Activated CD8-positive, alpha-beta memory T cell treated with anti-CD3 and anti-CD28 coated beads for 36 hours (primary cell): ENCODE measurements around the gene DMRT2. TPM values are rescaled to one million over a fixed set of nuclear protein-coding genes. Genes with fewer than 3 reads are reported as not detected.

Experiments
- CTCF ChIA-PET: fragments of 350-600 bp; sonication (Branson Sonifier 250); formaldehyde crosslinking; loops from one replicate; lab custom pipeline; 2021; ENCODE audit warnings: antibody characterized with exemption; lab: Charles Lee
- POLR2A ChIA-PET: fragments of 350-600 bp; sonication (Branson Sonifier 250); formaldehyde crosslinking; loops from one replicate; lab custom pipeline; 2021; ENCODE audit warnings: antibody characterized with exemption; lab: Charles Lee
- total RNA-seq, 2 experiments: library from RNA; stranded (reverse); gene quantifications; one replicate each; pipeline ENCODE4 v1.2.3, GENCODE V29; 2021

The DMRT2 gene
- total RNA-seq, 2 experiments from 2014 or later: not detected

DNA sequence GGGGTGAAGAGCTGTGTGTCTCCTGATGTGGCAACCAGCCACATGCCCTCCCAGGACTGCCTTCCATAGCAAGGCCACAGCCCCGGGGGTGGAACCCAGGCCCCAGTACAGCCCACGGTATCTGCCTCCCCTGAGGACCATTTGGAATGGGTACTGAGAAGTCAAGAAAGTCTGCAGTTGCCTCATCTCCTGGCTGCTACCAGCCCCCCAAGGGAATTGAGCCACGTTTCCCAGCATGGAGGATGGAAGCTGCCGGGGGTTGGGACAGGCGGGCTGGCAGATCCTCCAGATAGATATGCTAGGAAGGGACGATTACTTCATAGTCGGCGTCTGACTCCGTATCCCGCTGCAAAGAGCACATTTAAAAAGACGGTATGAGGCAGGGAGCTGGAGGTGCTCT, 5.5 kb upstream of the DMRT2 start:
- CTCF ChIA-PET: no interaction called here
- POLR2A ChIA-PET: no interaction called here

DNA sequence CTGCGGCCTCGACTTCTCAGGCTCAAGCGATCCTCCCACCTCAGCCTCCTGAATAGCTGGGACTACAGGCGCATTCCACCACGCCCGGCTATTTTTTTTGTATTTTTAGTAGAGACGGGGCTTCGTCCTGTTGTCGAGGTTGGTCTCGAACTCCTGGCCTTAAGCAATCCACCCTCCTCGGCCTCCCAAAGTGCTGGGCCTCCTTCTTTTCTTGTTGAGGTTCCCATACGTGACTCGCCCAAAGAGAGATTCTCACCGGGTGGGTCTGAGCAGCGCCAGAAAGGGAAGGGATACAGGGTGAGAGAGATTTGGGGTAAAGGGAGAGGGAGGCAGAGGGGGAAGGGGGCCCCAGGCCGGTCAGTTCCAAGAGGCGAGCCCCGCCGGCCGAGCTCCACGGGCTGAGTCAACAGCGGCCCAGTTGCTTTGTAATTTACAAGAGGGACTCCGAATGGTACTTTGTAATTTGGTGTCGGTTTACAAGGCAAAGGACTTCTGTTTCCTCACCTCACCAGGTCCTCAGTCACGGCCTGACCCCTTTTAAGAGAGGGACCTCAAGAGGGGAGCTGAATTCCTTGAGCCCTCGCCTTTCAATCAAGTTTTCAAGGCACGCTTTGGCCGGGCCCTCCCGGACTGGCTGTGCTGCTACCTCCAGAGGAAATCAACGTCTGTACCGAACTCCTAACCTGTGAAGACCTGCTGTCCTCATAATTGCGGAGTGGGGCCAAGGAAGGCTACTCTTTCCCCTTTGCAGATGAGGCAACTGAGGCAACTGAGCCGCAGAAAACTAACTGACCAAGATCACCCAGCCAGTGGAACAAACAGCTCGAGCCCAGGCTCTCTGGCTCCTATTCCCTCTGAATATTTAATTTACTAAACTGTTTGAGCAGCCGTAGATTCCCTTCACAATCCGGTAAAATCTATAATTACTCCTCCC, 3.3 kb upstream of the DMRT2 start:
- POLR2A ChIA-PET: no interaction called here
- CTCF ChIA-PET: no interaction called here

DNA sequence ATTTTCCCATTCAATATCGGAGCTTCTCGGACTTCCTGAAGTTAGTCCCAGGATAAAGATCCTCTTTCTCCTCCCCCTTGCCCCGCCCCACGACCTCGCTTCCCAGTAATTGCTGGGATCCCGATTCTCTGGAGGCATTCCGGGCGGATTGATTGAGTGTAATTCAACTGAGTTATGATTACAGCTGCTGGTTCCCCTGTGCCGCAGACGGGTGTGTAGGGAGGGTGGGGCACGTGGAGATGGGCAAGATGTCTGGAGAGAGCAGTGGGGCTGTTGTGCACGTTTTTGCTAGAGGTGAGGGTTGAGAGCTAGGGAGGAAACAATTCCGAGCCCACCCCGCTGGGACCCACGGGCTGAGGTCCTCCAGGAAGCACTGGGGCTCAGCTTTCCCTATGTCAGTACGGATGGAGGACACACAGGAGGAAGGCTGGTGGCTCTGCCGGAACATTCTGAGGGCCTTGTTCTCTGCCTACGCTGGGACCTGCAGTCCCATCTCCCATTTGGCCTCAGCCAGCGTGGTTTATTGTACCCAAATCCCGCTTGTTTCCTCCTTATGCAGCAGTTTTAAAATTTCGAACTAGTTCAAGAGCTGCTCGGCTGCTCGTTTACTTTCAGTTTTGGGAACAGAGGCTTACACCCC, 2.4 kb upstream of the DMRT2 start:
- CTCF ChIA-PET: no interaction called here
- POLR2A ChIA-PET: no interaction called here

DNA sequence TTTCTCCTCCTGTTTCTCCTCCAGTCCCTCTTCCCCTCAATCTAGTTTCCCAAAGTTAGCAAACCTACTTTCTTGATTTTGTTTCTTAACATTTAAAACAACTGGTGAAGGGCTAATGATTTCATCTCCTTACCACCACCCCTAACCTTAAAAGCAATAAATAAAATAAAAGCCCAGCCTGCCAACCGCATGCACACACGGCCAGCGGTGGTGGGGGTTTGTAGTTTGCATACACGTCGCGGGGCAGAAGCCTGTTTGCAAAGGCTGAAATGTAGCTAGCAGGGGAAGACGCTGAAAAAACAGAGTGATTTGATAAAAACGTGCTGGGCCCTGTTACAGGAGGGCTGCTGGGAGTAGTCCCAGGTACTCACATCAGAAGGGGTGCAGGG, 1.9 kb upstream of the DMRT2 start:
- CTCF ChIA-PET: no interaction called here
- POLR2A ChIA-PET: no interaction called here

DNA sequence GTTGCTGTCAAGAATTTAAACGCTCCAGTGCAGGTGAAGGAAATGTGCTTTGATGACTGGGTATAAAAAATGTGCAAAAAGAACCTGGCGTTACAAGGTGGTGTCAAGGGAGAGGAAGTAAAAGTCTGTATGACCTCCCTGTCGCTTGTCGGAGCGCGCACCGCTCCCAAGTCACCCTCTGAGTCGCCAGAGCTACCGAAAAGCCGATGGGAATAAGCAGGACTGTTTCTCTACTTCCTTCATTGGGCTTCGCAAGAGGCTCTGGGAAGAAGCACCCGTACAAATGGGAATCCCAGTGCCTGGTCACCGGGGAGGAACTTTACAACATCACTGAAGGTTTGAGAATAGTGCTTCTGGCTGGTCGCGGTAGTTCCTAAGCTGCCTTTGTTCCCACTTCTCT, 1.3 kb upstream of the DMRT2 start:
- CTCF ChIA-PET: no interaction called here

DNA sequence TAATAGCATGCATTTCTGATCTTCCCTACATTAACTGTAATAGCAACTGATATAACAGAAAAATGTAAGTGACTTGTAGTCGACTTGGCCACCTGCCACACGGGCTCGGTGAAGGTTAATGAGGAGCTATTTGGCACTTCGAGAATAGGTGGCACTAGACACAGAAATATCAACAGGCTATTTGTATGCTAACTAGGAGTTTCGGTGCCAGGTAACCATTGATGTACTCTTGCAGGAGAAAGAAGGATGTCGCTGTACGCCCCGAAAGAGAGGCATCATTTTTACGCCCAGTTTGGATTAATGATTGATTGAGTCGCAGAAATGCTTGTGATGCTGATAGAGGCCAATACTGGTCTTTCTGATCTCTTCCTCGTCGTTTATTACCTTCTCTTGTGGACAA, 516 bp upstream of the DMRT2 start:
- ChIA-PET CTCF (interaction anchor here (0.6 to 0.7 kb wide), 2 partner anchors 56 to 79 kb away, joined by 3 to 7 read pairs; no protein-coding TSS in a partner anchor), POLR2A (no interaction called here)

More for the DNA sequence above, 1.3 kb upstream of the DMRT2 start:
- POLR2A ChIA-PET: no interaction called here

DNA sequence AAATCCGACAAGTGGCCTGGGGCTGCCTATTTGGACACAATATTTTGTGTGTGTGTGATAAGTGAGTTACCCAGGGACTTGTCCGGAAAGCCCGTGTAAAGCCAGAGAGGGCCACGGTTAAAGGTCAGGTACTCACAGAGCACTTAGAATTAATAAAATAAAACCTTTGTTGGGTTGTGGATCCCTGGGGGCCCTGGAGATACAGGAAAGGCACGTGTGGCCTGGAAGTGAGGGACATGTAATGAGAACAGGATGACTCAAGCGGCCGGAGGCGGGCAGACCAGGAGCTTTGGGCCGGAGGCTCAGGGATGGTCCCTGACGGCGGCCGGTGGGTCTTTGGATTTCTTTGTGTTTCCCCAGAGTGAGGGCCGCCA, 1.0 kb downstream of the DMRT2 start:
- ChIA-PET POLR2A (no interaction called here), CTCF (no interaction called here)

DNA sequence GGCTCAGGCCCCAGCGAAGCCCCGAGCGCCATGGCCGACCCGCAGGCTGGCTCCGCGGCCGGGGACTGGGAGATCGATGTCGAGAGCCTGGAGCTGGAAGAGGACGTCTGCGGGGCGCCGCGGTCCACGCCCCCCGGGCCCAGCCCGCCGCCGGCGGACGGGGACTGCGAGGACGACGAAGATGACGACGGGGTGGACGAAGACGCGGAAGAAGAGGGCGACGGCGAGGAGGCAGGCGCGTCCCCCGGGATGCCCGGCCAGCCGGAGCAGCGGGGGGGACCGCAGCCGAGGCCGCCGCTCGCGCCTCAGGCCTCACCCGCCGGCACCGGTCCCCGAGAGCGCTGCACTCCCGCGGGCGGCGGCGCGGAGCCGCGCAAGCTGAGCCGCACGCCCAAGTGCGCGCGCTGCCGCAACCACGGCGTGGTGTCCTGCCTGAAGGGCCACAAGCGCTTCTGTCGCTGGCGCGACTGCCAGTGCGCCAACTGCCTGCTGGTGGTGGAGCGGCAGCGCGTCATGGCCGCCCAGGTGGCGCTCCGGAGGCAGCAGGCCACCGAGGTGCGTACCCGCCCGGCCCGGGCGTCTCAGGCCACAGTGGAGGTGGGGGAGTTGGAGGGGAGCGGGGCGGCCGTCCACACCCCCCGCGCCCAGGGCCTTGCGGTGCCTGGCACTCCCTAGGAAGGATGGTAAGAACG, 1.6 kb downstream of the DMRT2 start:
- ChIA-PET CTCF (no interaction called here), POLR2A (no interaction called here)

DNA sequence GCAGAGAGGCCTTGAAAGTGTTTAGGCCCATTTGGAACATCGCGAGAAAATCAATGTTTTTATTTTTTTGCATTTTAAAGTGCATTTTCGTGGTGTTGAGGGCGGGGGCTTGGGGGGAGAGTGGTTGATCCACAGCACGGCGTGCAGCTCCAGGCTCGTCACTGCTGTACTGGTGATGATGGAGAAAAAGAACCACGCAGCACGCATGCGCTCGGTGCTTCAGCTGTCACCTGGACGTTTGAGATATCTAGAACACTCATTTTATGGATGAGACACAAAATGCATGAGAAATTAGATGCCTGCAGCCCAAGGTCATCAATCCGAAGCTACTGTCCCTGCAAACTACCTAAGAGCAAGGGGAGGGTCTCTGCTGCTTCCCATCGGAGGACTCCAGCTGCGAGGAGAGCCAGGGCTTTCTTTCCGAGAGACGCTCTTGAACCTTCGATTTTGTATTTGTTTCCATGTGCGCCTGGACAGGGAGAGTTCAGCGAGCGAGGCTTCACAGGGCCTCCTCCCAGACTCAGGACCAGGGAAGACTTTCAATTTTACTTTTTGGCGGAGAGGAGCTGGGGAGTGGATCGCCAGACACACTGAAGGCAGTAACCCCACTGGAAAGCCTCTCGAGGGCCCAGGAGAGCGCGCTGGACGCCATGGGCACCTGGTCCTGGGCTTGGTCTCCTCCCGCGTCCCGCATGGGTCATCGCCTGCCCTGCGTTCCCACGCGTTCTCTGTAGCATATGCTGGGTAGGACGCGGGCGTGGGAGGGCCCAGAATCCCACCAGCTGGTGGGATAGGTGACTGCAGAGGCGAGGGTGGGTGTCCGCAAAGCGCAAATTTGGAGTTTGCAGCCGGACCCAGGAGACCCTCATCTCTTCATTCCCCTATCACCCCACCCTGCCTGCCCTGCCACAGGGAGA, 2.5 kb downstream of the DMRT2 start:
- CTCF ChIA-PET: no interaction called here
- POLR2A ChIA-PET: no interaction called here

DNA sequence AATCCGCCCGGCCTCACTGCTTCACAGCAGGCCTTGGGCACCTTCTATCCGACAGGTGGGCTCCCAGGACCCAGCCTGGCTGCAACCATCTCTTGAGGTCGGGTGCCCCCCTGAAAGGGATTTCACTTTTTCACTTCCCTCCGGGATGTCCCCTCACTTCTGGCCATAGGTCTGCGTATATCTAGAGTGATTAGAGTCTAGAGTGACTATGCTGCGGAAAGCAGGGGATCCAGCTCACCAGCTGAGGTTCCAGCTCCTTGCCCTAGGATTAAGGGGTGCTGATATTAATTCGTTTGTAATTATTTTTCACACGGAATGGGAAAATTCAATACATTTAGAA, 3.1 kb downstream of the DMRT2 start:
- ChIA-PET CTCF (no interaction called here), POLR2A (no interaction called here)

DNA sequence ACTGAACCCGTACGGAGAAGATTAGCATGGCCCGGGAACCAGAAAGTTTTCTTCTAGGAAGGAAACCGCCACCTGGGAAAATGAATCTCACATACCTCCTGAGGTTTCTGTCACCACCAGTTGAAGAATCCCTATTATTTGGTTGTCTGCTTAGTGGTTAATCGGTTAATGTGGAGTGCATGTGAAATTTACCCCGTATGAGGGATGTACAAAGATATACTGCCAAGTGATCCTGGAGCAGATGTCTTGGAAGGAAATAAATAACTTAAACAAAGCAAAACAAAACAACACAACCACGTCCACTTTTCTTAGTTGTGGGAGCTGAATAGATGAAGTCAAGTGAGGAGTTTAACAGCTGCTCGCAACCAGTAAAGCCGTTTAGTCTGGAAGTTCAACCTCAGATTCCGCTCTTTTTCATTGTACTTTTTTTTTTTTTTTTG, 3.8 kb downstream of the DMRT2 start:
- POLR2A ChIA-PET: no interaction called here

DNA sequence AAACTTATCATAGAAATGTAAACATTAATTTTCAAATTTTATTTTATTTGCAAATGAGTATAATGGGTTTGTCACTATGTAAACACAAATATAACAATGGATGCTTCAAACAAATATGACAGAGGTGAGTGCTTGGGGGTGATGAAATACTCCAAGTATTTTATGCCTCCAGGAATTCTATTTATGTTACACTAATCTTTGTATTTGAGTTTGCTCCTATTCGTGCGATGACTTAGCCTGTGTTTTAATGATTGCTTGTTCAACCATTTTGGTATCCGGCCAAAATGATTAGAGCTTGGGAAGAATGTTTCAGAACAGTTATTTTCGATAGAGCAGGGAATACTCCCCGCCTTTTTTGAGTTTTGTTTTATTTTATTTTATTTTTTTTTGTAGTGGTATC, 5.0 kb downstream of the DMRT2 start:
- CTCF ChIA-PET: no interaction called here
- POLR2A ChIA-PET: no interaction called here

More for the DNA sequence above, 3.8 kb downstream of the DMRT2 start:
- CTCF ChIA-PET: no interaction called here

DNA sequence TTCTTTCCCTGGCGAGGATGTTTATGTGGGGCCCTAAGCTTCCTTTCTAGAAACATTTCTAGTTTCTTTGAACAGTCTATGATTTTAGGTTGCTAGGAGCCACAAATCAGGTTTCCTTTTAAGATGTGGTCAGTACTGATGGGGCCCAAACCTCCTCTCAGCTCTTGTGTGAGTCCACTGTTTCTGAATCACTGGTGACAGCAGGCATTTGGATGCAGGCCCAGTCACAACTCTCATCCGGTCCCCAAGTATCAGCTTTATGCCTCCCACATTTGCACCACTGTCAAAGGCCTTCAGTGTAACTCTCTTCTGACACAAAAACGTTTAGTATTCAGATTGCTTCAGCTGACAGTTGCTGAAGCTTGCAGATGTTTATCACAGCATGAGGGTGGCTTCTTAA, 7.8 kb downstream of the DMRT2 start:
- CTCF ChIA-PET: interaction anchor here (1.1 kb wide), 1 partner anchor 13 kb away, joined by 4 read pairs; no protein-coding TSS in a partner anchor
- POLR2A ChIA-PET: no interaction called here

DNA sequence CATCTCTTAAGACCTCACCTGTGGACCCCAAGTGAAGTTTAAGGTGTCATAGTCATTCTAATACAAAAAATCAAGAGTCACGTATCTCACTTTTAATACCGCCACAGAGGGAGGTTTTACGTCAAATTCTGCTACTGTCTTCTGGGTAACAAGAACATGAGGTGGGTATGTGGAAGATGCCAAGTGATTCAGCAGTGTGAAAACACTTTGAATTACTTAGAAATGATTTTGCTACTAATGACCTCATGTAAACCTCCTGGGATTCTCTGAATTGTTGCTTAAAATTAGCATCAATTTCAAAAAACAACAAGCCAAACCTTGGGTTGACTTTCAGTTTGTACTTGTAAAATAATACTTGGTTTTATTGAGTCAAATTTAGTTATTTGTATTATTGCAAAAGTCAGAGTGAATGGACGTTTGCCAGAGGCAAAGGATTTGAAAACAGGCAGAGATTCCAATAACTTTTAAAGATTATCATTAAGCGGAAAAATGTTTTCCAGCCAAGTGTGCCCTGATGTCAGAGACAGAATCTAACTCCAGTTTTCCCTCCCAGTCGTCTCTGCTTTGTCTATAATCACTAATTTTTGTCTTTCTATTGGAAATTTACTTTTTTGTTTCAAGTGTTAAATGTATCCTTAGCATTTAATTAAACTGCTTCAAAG, 8.8 kb downstream of the DMRT2 start:
- ChIA-PET CTCF (interaction anchor here (1.1 kb wide), 1 partner anchor 12 kb away, joined by 4 read pairs; no protein-coding TSS in a partner anchor), POLR2A (no interaction called here)

DNA sequence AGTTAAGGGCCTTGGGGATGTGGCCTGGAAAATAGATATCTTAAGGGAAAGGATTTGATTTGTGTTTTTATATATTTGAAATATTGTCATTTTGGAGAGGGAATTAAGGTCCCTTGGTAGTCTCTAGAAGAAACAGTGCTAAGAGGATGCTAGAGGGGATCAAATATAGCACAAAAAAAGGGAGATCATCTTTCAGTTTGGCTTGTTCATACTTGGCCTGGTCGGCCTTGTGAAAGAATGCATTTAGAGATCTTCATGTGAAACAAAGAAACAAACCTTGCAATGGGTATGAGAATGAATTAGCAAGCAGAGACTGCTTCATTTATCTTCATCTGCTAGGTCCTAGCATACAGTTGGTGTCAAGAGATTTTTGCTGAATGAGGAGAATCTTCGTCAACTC, 15.0 kb downstream of the DMRT2 start:
- CTCF ChIA-PET: no interaction called here
- POLR2A ChIA-PET: no interaction called here

DNA sequence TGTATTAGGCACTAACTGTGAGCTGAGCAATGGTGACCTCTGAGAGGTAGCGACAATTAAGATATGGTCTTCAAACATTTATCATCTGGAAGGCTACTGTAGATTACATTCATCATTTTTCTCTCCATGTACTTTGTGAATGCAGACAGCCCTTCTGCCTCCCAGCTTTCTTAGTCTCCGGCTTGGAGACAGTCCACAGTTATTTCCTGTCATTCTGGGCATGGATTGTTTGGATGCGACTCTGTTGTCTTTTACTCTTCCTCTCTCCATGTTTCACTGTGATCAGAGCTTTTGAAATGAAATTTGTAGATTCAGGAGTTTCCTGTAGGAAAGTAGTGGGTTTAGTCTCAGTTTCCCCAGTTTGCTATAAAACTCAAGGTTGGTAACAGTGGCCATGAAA, 20.5 kb downstream of the DMRT2 start:
- ChIA-PET POLR2A (no interaction called here), CTCF (interaction anchor here (0.8 kb wide), 1 partner anchor 12 kb away, joined by 4 read pairs; no protein-coding TSS in a partner anchor)

DNA sequence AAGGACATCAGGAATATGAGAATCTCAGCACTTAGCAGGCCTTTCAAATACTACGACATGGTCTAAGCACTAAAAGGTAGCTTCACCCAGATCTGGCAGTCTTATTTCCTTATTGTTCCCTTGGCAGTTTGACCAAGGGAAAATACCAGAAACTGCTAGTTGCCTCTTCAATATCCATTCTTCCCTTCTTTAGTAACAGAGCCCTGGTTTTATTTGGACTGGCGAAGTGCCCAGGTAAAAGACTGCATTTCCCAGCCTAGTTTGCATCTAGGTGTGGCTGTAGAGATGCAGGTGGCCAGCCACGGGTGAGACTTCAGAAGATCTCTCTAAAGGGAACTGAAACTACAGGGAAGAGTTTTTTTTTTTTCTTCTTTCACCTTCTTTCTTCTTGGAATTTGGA, 21.6 kb downstream of the DMRT2 start:
- ChIA-PET POLR2A (no interaction called here), CTCF (no interaction called here)

DNA sequence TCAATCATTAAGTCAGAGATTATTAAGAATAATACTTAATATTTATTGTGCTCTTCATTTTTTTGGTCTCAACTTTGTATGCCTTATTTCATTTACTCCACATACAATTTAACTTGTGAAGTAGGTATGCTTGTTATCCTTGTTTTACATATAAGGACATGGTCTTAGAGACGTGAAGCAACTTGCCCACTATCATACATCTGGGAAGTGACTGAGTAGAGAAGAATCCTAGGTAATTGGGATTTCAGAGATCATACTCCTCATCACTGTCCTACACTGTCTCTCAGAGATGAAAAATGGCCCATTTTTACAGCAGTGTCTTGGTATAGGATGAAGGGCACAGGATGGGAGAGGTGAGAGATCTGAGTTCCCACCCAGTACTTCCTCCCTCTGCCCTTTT, 23.3 kb downstream of the DMRT2 start:
- ChIA-PET POLR2A (no interaction called here), CTCF (no interaction called here)

DNA sequence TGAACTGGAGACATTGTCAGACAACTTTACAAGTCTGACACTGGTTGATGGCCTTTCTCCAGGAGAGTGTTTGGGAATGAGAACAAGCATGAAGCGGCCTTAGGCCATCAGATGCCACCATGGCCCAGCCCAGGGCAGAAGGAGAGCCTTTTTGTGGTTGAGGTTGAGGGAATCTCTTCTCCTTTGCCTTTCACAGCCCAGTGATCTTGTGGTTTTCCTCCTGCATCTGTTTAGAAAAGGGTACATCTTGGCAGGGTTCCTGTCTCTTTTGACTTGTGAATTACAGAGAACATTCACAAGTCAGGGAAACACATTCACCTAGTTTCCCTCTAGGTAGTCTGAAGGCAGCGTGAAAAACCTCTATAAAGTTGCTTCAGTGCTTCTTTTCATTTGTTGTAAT, 27.5 kb downstream of the DMRT2 start:
- POLR2A ChIA-PET: no interaction called here
- CTCF ChIA-PET: no interaction called here
